IMR-90 (cell line): ENCODE measurements around the gene HRH1.

Experiments
- CEBPB ChIP-seq: IDR thresholded peaks from 2 replicates; pipeline ENCODE4 v1.6.1; 2012; ENCODE audit warnings: low read depth, low read length, improper control_type of control experiment
- MAFK ChIP-seq: IDR thresholded peaks from 2 replicates; pipeline ENCODE4 v1.6.1; 2012; ENCODE audit warnings: low read depth, low read length, improper control_type of control experiment
- MXI1 ChIP-seq: IDR thresholded peaks from 2 replicates; pipeline ENCODE4 v1.6.1; 2012; ENCODE audit warnings: low read depth, mild to moderate bottlenecking, low read length, moderate library complexity, borderline replicate concordance
- NFE2L2 ChIP-seq: fragments of 150-350 bp; IDR thresholded peaks from 2 replicates; pipeline ENCODE4 v1.6.1; 2016; ENCODE audit warnings: low read depth, mild to moderate bottlenecking, low read length
- POLR2A ChIP-seq: IDR thresholded peaks from 2 replicates; pipeline ENCODE4 v1.6.1; 2012; ENCODE audit warnings: mild to moderate bottlenecking, low read depth, low read length
- RAD21 ChIP-seq: IDR thresholded peaks from 2 replicates; pipeline ENCODE4 v1.6.1; 2012; ENCODE audit warnings: low read length, improper control_type of control experiment
- RCOR1 ChIP-seq: IDR thresholded peaks from 2 replicates; pipeline ENCODE4 v1.6.1; 2012; ENCODE audit warnings: mild to moderate bottlenecking, low read length, improper control_type of control experiment; ENCODE audit not compliant: insufficient replicate concordance
- RFX5 ChIP-seq: IDR thresholded peaks from 2 replicates; pipeline ENCODE4 v1.8.0; 2012; ENCODE audit warnings: low read depth, mild to moderate bottlenecking, low read length, moderate library complexity
- SMC3 ChIP-seq: fragments of 150-350 bp; IDR thresholded peaks from 2 replicates; pipeline ENCODE4 v1.6.1; 2016; ENCODE audit warnings: low read depth, mild to moderate bottlenecking, antibody characterized with exemption, low read length, moderate library complexity
- TF ChIP-seq, protein P1 (sequence below): conservative IDR thresholded peaks from 2 replicates; pipeline ENCODE4 v1.5.1; 2012; ENCODE audit warnings: mild to moderate bottlenecking, low read depth, low read length, improper control_type of control experiment
- TF ChIP-seq, protein P2 (sequence below): fragments of 150-350 bp; IDR thresholded peaks from 2 replicates; pipeline ENCODE4 v1.6.1; 2017; ENCODE audit warnings: mild to moderate bottlenecking, antibody characterized with exemption, low read length, low read depth

DNA sequence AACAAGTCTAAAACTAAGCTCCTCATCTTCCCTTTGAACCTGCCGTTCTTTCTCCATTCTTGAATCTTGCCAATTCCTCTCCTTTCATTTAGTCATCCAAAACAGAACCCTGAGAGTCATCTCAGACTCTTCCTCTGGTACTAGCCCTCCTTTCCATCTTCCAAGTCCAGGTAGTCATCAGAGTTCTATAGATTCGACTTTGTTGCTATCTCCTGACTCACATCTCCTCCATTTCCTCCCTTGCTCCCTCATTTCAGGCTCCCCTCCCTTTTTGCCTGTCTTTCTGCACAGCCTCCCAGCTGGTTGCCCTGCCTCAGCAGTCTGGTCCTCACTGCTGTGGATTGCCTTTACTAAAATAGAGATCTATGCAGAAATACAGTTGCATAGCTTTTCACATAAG is 122.6 kb downstream of the HRH1 start:
- TF ChIP-seq, protein P1, sequence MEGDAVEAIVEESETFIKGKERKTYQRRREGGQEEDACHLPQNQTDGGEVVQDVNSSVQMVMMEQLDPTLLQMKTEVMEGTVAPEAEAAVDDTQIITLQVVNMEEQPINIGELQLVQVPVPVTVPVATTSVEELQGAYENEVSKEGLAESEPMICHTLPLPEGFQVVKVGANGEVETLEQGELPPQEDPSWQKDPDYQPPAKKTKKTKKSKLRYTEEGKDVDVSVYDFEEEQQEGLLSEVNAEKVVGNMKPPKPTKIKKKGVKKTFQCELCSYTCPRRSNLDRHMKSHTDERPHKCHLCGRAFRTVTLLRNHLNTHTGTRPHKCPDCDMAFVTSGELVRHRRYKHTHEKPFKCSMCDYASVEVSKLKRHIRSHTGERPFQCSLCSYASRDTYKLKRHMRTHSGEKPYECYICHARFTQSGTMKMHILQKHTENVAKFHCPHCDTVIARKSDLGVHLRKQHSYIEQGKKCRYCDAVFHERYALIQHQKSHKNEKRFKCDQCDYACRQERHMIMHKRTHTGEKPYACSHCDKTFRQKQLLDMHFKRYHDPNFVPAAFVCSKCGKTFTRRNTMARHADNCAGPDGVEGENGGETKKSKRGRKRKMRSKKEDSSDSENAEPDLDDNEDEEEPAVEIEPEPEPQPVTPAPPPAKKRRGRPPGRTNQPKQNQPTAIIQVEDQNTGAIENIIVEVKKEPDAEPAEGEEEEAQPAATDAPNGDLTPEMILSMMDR, result no peak
- TF ChIP-seq RCOR1 (no peak), SMC3 (no peak), POLR2A (no peak), MXI1 (no peak), RAD21 (no peak), CEBPB (no peak), RFX5 (no peak), NFE2L2 (no peak), MAFK (no peak)
- TF ChIP-seq, protein P2, sequence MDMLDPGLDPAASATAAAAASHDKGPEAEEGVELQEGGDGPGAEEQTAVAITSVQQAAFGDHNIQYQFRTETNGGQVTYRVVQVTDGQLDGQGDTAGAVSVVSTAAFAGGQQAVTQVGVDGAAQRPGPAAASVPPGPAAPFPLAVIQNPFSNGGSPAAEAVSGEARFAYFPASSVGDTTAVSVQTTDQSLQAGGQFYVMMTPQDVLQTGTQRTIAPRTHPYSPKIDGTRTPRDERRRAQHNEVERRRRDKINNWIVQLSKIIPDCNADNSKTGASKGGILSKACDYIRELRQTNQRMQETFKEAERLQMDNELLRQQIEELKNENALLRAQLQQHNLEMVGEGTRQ, result no peak
